GM13977 (cell line): Measurements from ENCODE around the gene TRIB2.

ENCODE experiments used
- DNase-seq: peaks from one replicate; pipeline ENCODE4 v3.0.0; 2012; ENCODE audit warnings: low spot score
- CTCF ChIP-seq: IDR thresholded peaks from 2 replicates; pipeline ENCODE4 v1.5.1; 2012; ENCODE audit warnings: mild to moderate bottlenecking, control low read depth; ENCODE audit not compliant: insufficient read depth; ENCODE audit errors: extremely low read depth, missing control alignments
- in situ Hi-C: fragments of 300-500 bp; cut with MboI; formaldehyde crosslinking; loops from one replicate; pipeline ENCODE4 v1.12.0; 2022; ENCODE audit warnings: low sequenced_read_pairs, low pct_unique_long_range_greater_than_20kb, mixed read lengths, inconsistent platforms; ENCODE audit not compliant: unreplicated experiment

The TRIB2 gene

GRCh38 chr2:12718015-12718671 is 1.4 kb downstream of the TRIB2 start:
- in situ Hi-C loops = loop anchor here (10.0 to 25.0 kb wide), 2 partner anchors 293 to 881 kb away; no protein-coding TSS in a partner anchor
- DNase-seq = peak; percentile 53
- TF ChIP-seq CTCF = no peak

- no peak for DNase-seq
- in situ Hi-C loops = loop anchor here (10.0 to 25.0 kb wide), 2 partner anchors 294 to 882 kb away; no protein-coding TSS in a partner anchor
- TF ChIP-seq CTCF = no peak
Observed at GRCh38 chr2:12718711-12719399, 2.1 kb downstream of the TRIB2 start.

GRCh38 chr2:12719400-12720277 is 2.9 kb downstream of the TRIB2 start:
- TF ChIP-seq CTCF = no peak
- DNase-seq = no peak
- in situ Hi-C loops = loop anchor here (10.0 to 25.0 kb wide), 2 partner anchors 295 to 882 kb away; no protein-coding TSS in a partner anchor

GRCh38 chr2:12720278-12720620 is 3.5 kb downstream of the TRIB2 start:
- no peak for TF ChIP-seq CTCF
- in situ Hi-C loops = loop anchor here (25.0 kb wide), 1 partner anchor 883 kb away; no protein-coding TSS in a partner anchor
- DNase-seq = no peak

- DNase-seq = no peak
- in situ Hi-C loops = loop anchor here (25.0 kb wide), 1 partner anchor 884 kb away; no protein-coding TSS in a partner anchor
- no peak for TF ChIP-seq CTCF
Observed at GRCh38 chr2:12720754-12721378, 4.1 kb downstream of the TRIB2 start.
